Transverse colon (tissue), 3 donors: ENCODE measurements around the gene JUN.

ENCODE experiments used
- CTCF ChIP-seq, 5 experiments: fragments of 200-600 bp in 3 of 5; fragments of 450-650 bp in 2 of 5; sonication (generic) in 3 of 5; IDR thresholded peaks; 1 replicate in 2 of 5; 2 replicates in 3 of 5; pipeline ENCODE4 v1.5.1; 2016 to 2017; ENCODE audit warnings: antibody characterized with exemption in 5 of 5, inconsistent platforms in 3 of 5, mild to moderate bottlenecking in 2 of 5, moderate library complexity in 1 of 5
- POLR2A ChIP-seq: fragments of 450-650 bp; IDR thresholded peaks from one replicate; pipeline ENCODE4 v1.6.1; 2016; ENCODE audit warnings: antibody characterized with exemption, mild to moderate bottlenecking, moderate library complexity

- TF ChIP-seq CTCF (IDR thresholded peaks at IDR 0.05) (no peak), POLR2A (no peak)
Observed at GRCh38 chr1:58830291-58830690, 46.4 kb upstream of the JUN start.
